ENCODE results near the gene VKORC1. TPM values are rescaled to one million over a fixed set of nuclear protein-coding genes. Genes with fewer than 3 reads are reported as not detected.
A peak's percentile ranks its signal among the peaks of the same experiment; 100 is the strongest.

The VKORC1 gene
- total RNA-seq, 2 experiments from 2014 or later, result 19.0 to 19.2 TPM

- Histone ChIP-seq H3K27me3 (ENCODE audit: control insufficient read depth in 1 of 2, insufficient read depth in 2 of 2, low read length in 2 of 2) (no peaks in the 10 kb centered on the region), H3K36me3 (ENCODE audit: insufficient read depth, low read length) (peaks cover 18% of the 10 kb centered on the region), H3K4me3 (ENCODE audit: low read length) (no peak overlapping the region), H3K9me3 (ENCODE audit: control insufficient read depth in 1 of 2, insufficient read depth in 1 of 2, low read length in 2 of 2) (no peaks in the 10 kb centered on the region), H3K4me1 (ENCODE audit: insufficient read depth, low read length) (peaks cover 25% of the 10 kb centered on the region), H3K27ac (ENCODE audit: low read depth in 1 of 2, low read length in 2 of 2) (no peak overlapping the region)
- no peak for DNase-seq
- no peak for ATAC-seq (ENCODE audit: poor library complexity)
- intact Hi-C loops (cut with DNase I, micrococcal nuclease), result loop anchor here in 1 of 2 experiments (5.0 kb wide), 1 partner anchor 33 kb away; no protein-coding TSS in a partner anchor
- peaks cover 26% of the 10 kb centered on the region for H3K36me3 Mint-ChIP-seq (ENCODE audit: low read depth)
- CTCF ChIA-PET, result no interaction called here
- TF ChIP-seq CTCF (IDR thresholded peaks at IDR 0.05), result no peak
- peak overlapping the region; percentile 74 for H3K27ac Mint-ChIP-seq
- peak overlapping the region; percentile 86 for H3K4me3 Mint-ChIP-seq
- no peaks in the 10 kb centered on the region for H3K27me3 Mint-ChIP-seq
- H3K9me3 Mint-ChIP-seq, result no peaks in the 10 kb centered on the region
- H3K4me1 Mint-ChIP-seq (ENCODE audit: low read depth), result peaks cover 13% of the 10 kb centered on the region
- POLR2A ChIA-PET, result interaction anchor here (1.1 kb wide), 1 partner anchor 36 kb away, joined by 3 read pairs; the partner anchor contains the start of genes ZNF646 and ZNF668
Measured at GRCh38 chr16:31109622-31110021, 15.0 kb upstream of the VKORC1 start.

GRCh38 chr16:31108794-31109558, 14.4 kb upstream of the VKORC1 start:
- H3K27me3 ChIP-seq (ENCODE audit: control insufficient read depth in 1 of 2, insufficient read depth in 2 of 2, low read length in 2 of 2), result no peaks in the 10 kb centered on the region
- ChIA-PET POLR2A (interaction anchor here (1.1 to 2.3 kb wide), 3 partner anchors 9 to 71 kb away, joined by 3 to 12 read pairs (median 3); partner anchors contain the start of genes FUS, KAT8, ZNF646 and ZNF668), CTCF (interaction anchor here (2.4 kb wide), 1 partner anchor 33 kb away, joined by 7 read pairs; no protein-coding TSS in a partner anchor)
- Mint-ChIP-seq H3K4me1 (ENCODE audit: low read depth) (peaks cover 13% of the 10 kb centered on the region), H3K36me3 (ENCODE audit: low read depth) (peaks cover 26% of the 10 kb centered on the region), H3K9me3 (no peaks in the 10 kb centered on the region), H3K27me3 (no peaks in the 10 kb centered on the region), H3K27ac (peak overlapping the region; percentile 74), H3K4me3 (peak overlapping the region; percentile 86)
- H3K9me3 ChIP-seq (ENCODE audit: control insufficient read depth in 1 of 2, insufficient read depth in 1 of 2, low read length in 2 of 2), result no peaks in the 10 kb centered on the region
- ATAC-seq (ENCODE audit: poor library complexity) (no peak), DNase-seq (no peak)
- peak overlapping the region; percentile 59 for H3K4me3 ChIP-seq (ENCODE audit: low read length)
- intact Hi-C loops (cut with DNase I, micrococcal nuclease), result loop anchor here in 1 of 2 experiments (5.0 kb wide), 1 partner anchor 33 kb away; no protein-coding TSS in a partner anchor
- H3K27ac ChIP-seq (ENCODE audit: low read depth in 1 of 2, low read length in 2 of 2), result no peak overlapping the region
- H3K36me3 ChIP-seq (ENCODE audit: insufficient read depth, low read length), result peaks cover 18% of the 10 kb centered on the region
- TF ChIP-seq CTCF (IDR thresholded peaks at IDR 0.05), result no peak
- H3K4me1 ChIP-seq (ENCODE audit: insufficient read depth, low read length), result peaks cover 25% of the 10 kb centered on the region

- intact Hi-C loops (cut with DNase I, micrococcal nuclease), result loop anchor here in 1 of 2 experiments (5.0 kb wide), 1 partner anchor 34 kb away; no protein-coding TSS in a partner anchor
- Mint-ChIP-seq H3K4me1 (ENCODE audit: low read depth) (peaks cover 13% of the 10 kb centered on the region), H3K4me3 (peak within 1 kb of the TSS; percentile 76), H3K36me3 (ENCODE audit: low read depth) (peaks cover 26% of the 10 kb centered on the region), H3K9me3 (no peaks in the 10 kb centered on the region), H3K27ac (peak within 1 kb of the TSS; percentile 53), H3K27me3 (no peaks in the 10 kb centered on the region)
- Histone ChIP-seq H3K4me1 (ENCODE audit: insufficient read depth, low read length) (peaks cover 25% of the 10 kb centered on the region), H3K27me3 (ENCODE audit: control insufficient read depth in 1 of 2, insufficient read depth in 2 of 2, low read length in 2 of 2) (no peaks in the 10 kb centered on the region), H3K27ac (ENCODE audit: low read depth in 1 of 2, low read length in 2 of 2) (peak within 1 kb of the TSS in 1 of 2 donors; percentile 60), H3K9me3 (ENCODE audit: control insufficient read depth in 1 of 2, insufficient read depth in 1 of 2, low read length in 2 of 2) (no peaks in the 10 kb centered on the region), H3K36me3 (ENCODE audit: insufficient read depth, low read length) (peaks cover 18% of the 10 kb centered on the region), H3K4me3 (ENCODE audit: low read length) (peak within 1 kb of the TSS; percentile 59)
- DNase-seq (peak; percentile 22 to 76 (median 50)), ATAC-seq (ENCODE audit: poor library complexity) (peak; percentile 78)
- ChIA-PET POLR2A (interaction anchor here (1.5 to 2.3 kb wide), 2 partner anchors 9 to 72 kb away, joined by 3 to 12 read pairs; partner anchors contain the start of genes FUS and KAT8), CTCF (interaction anchor here (1.0 to 2.4 kb wide), 2 partner anchors 14 to 34 kb away, joined by 4 to 7 read pairs; partner anchors contain the start of gene VKORC1)
- TF ChIP-seq CTCF (IDR thresholded peaks at IDR 0.05), result no peak
Measured at GRCh38 chr16:31108035-31108793, 13.6 kb upstream of the VKORC1 start, which contains the start of gene BCKDK. Gene BCKDK (plus strand): TSS chr16:31108386. CDS start chr16:31109224, 838 bp downstream.

Data from CD4-positive, alpha-beta T cell (primary cell).